UCSD-AML1 (cell line): ENCODE measurements around the gene MTHFSD.

Experiments
- DNase-seq: peaks from one replicate; lab custom pipeline; 2025; ENCODE audit not compliant: unreplicated experiment; lab: John Stamatoyannopoulos, UW

The MTHFSD gene

GRCh38 chr16:86515777-86516622 is 39.0 kb downstream of the MTHFSD start:
- DNase-seq = no peak

- DNase-seq = no peak
These were observed 39.6 kb downstream of the MTHFSD start for GRCh38 chr16:86515413-86515776.

- no peak for DNase-seq
These were observed 40.3 kb downstream of the MTHFSD start for GRCh38 chr16:86514481-86515376.

GRCh38 chr16:86513471-86514277 is 41.4 kb downstream of the MTHFSD start:
- DNase-seq = no peak

GRCh38 chr16:86512860-86513470 is 42.1 kb downstream of the MTHFSD start:
- DNase-seq = no peak

GRCh38 chr16:86512301-86512859 is 42.7 kb downstream of the MTHFSD start:
- DNase-seq = no peak

- DNase-seq = no peak
These were observed 43.5 kb downstream of the MTHFSD start for GRCh38 chr16:86511317-86512161.

GRCh38 chr16:86510465-86511261 is 44.4 kb downstream of the MTHFSD start, which contains the start of gene FOXF1:
FOXF1 (plus strand) TSS chr16:86510527; CDS start chr16:86510570, 43 bp downstream.
- no peak for DNase-seq

- DNase-seq = no peak
These were observed 45.1 kb downstream of the MTHFSD start for GRCh38 chr16:86509759-86510464.

- DNase-seq = peak; percentile 34
These were observed 45.9 kb downstream of the MTHFSD start for GRCh38 chr16:86508947-86509758.

- DNase-seq = no peak
These were observed 46.7 kb downstream of the MTHFSD start for GRCh38 chr16:86508028-86508946.

GRCh38 chr16:86507173-86508027 is 47.6 kb downstream of the MTHFSD start:
- DNase-seq = no peak

GRCh38 chr16:86505899-86506864 is 48.9 kb downstream of the MTHFSD start:
- DNase-seq = no peak
